Measurements from ENCODE around the gene UCMA. TPM values are rescaled to one million over a fixed set of nuclear protein-coding genes. Genes with fewer than 3 reads are reported as not detected.

Gene UCMA
- total RNA-seq, 1 donor from 2014 or later, result not detected

GRCh38 chr10:13268841-13269240 lies 34.7 kb upstream of the UCMA start:
- no peak overlapping the region for H3K4me3 Mint-ChIP-seq (ENCODE audit: unreplicated experiment)
- no peak overlapping the region for H3K9ac ChIP-seq (ENCODE audit: low read length)
- H2AFZ ChIP-seq (ENCODE audit: low read depth, low read length), result no peak overlapping the region
- no peak overlapping the region for H3K4me3 ChIP-seq (ENCODE audit: insufficient read depth, low read depth, low read length)
- no peaks in the 10 kb centered on the region for H3K36me3 ChIP-seq (ENCODE audit: insufficient read depth, low read length)
- H3K79me2 ChIP-seq (ENCODE audit: insufficient read depth, low read length), result no peaks in the 10 kb centered on the region
- H3K4me1 ChIP-seq (ENCODE audit: insufficient read depth, low read length), result no peaks in the 10 kb centered on the region
- H3K27ac ChIP-seq (ENCODE audit: low read depth, low read length), result no peak overlapping the region
- H3K27me3 Mint-ChIP-seq (ENCODE audit: low read depth, unreplicated experiment), result peaks cover 15% of the 10 kb centered on the region
- H3K4me2 ChIP-seq (ENCODE audit: low read length), result no peak overlapping the region
- FAIRE-seq, result no peak
- no peaks in the 10 kb centered on the region for H3K9me3 Mint-ChIP-seq (ENCODE audit: unreplicated experiment)
- no peak for DNase-seq (ENCODE audit: low read depth)
- H3K27ac Mint-ChIP-seq (ENCODE audit: unreplicated experiment), result no peak overlapping the region
- no peaks in the 10 kb centered on the region for H3K36me3 Mint-ChIP-seq (ENCODE audit: low read depth, unreplicated experiment)
- H4K20me1 ChIP-seq (ENCODE audit: insufficient read depth, low read length), result no peaks in the 10 kb centered on the region
- peaks cover 8% of the 10 kb centered on the region for H3K27me3 ChIP-seq (ENCODE audit: insufficient read depth, low read length)
- no peaks in the 10 kb centered on the region for H3K4me1 Mint-ChIP-seq (ENCODE audit: low read depth, unreplicated experiment)
- H3K9me3 ChIP-seq (ENCODE audit: insufficient read depth, low read depth, low read length), result no peaks in the 10 kb centered on the region
- TF ChIP-seq CTCF (IDR thresholded peaks at IDR 0.05; ENCODE audit: insufficient read depth, low read depth, low read length) (no peak), EZH2 (IDR thresholded peaks at IDR 0.05; ENCODE audit: insufficient read depth, low read length) (no peak)

GRCh38 chr10:13268310-13268709 lies 34.1 kb upstream of the UCMA start:
- no peak overlapping the region for H3K4me2 ChIP-seq (ENCODE audit: low read length)
- no peak overlapping the region for H3K4me3 ChIP-seq (ENCODE audit: insufficient read depth, low read depth, low read length)
- H3K4me1 ChIP-seq (ENCODE audit: insufficient read depth, low read length), result no peaks in the 10 kb centered on the region
- FAIRE-seq (no peak), DNase-seq (ENCODE audit: low read depth) (no peak)
- H4K20me1 ChIP-seq (ENCODE audit: insufficient read depth, low read length), result no peaks in the 10 kb centered on the region
- Mint-ChIP-seq H3K4me3 (ENCODE audit: unreplicated experiment) (no peak overlapping the region), H3K27me3 (ENCODE audit: low read depth, unreplicated experiment) (peaks cover 16% of the 10 kb centered on the region), H3K4me1 (ENCODE audit: low read depth, unreplicated experiment) (no peaks in the 10 kb centered on the region), H3K27ac (ENCODE audit: unreplicated experiment) (no peak overlapping the region), H3K36me3 (ENCODE audit: low read depth, unreplicated experiment) (no peaks in the 10 kb centered on the region), H3K9me3 (ENCODE audit: unreplicated experiment) (no peaks in the 10 kb centered on the region)
- H3K79me2 ChIP-seq (ENCODE audit: insufficient read depth, low read length), result no peaks in the 10 kb centered on the region
- H3K9ac ChIP-seq (ENCODE audit: low read length), result no peak overlapping the region
- no peaks in the 10 kb centered on the region for H3K9me3 ChIP-seq (ENCODE audit: insufficient read depth, low read depth, low read length)
- H3K27me3 ChIP-seq (ENCODE audit: insufficient read depth, low read length), result peaks cover 8% of the 10 kb centered on the region
- H2AFZ ChIP-seq (ENCODE audit: low read depth, low read length), result no peak overlapping the region
- TF ChIP-seq EZH2 (IDR thresholded peaks at IDR 0.05; ENCODE audit: insufficient read depth, low read length) (no peak), CTCF (IDR thresholded peaks at IDR 0.05; ENCODE audit: insufficient read depth, low read depth, low read length) (no peak)
- no peak overlapping the region for H3K27ac ChIP-seq (ENCODE audit: low read depth, low read length)
- H3K36me3 ChIP-seq (ENCODE audit: insufficient read depth, low read length), result no peaks in the 10 kb centered on the region

- Histone ChIP-seq H3K4me2 (ENCODE audit: low read length) (no peak overlapping the region), H3K79me2 (ENCODE audit: insufficient read depth, low read length) (no peaks in the 10 kb centered on the region), H3K27me3 (ENCODE audit: insufficient read depth, low read length) (peaks cover 8% of the 10 kb centered on the region), H4K20me1 (ENCODE audit: insufficient read depth, low read length) (no peaks in the 10 kb centered on the region), H3K27ac (ENCODE audit: low read depth, low read length) (no peak overlapping the region), H3K4me3 (ENCODE audit: insufficient read depth, low read depth, low read length) (no peak overlapping the region), H2AFZ (ENCODE audit: low read depth, low read length) (no peak overlapping the region), H3K9me3 (ENCODE audit: insufficient read depth, low read depth, low read length) (no peaks in the 10 kb centered on the region), H3K4me1 (ENCODE audit: insufficient read depth, low read length) (no peaks in the 10 kb centered on the region), H3K36me3 (ENCODE audit: insufficient read depth, low read length) (no peaks in the 10 kb centered on the region), H3K9ac (ENCODE audit: low read length) (no peak overlapping the region)
- DNase-seq (ENCODE audit: low read depth), result no peak
- peaks cover 8% of the 10 kb centered on the region for H3K9me3 Mint-ChIP-seq (ENCODE audit: unreplicated experiment)
- no peaks in the 10 kb centered on the region for H3K4me1 Mint-ChIP-seq (ENCODE audit: low read depth, unreplicated experiment)
- no peaks in the 10 kb centered on the region for H3K36me3 Mint-ChIP-seq (ENCODE audit: low read depth, unreplicated experiment)
- TF ChIP-seq EZH2 (IDR thresholded peaks at IDR 0.05; ENCODE audit: insufficient read depth, low read length), result no peak
- no peak for TF ChIP-seq CTCF (IDR thresholded peaks at IDR 0.05; ENCODE audit: insufficient read depth, low read depth, low read length)
- H3K4me3 Mint-ChIP-seq (ENCODE audit: unreplicated experiment), result no peak overlapping the region
- no peak for FAIRE-seq
- no peak overlapping the region for H3K27ac Mint-ChIP-seq (ENCODE audit: unreplicated experiment)
- H3K27me3 Mint-ChIP-seq (ENCODE audit: low read depth, unreplicated experiment), result peaks cover 23% of the 10 kb centered on the region
These were observed 29.4 kb upstream of the UCMA start for GRCh38 chr10:13263591-13263990.

Measured in astrocyte (in vitro differentiated cells and primary cell).